Hepatocyte (in vitro differentiated cells): ENCODE measurements around the gene TMPRSS5.

Experiments used
- CTCF ChIP-seq: fragments of 200-600 bp; sonication (generic); IDR thresholded peaks from 2 replicates; pipeline ENCODE4 v1.5.1; 2016; ENCODE audit warnings: antibody characterized with exemption, mild to moderate bottlenecking; ENCODE audit not compliant: poor library complexity
- EZH2 ChIP-seq: fragments of 200-600 bp; sonication (generic); IDR thresholded peaks from 2 replicates; pipeline ENCODE4 v1.6.1; 2016; ENCODE audit warnings: antibody characterized with exemption, mild to moderate bottlenecking, borderline replicate concordance
- EZH2phosphoT487 ChIP-seq: fragments of 200-600 bp; sonication (generic); IDR thresholded peaks from one replicate; pipeline ENCODE4 v1.6.1; 2018; ENCODE audit warnings: antibody characterized with exemption, mild to moderate bottlenecking, low read depth, moderate library complexity; ENCODE audit not compliant: unreplicated experiment, severe bottlenecking

GRCh38 chr11:113752932-113753331, 46.8 kb upstream of the TMPRSS5 start:
- no peak for TF ChIP-seq CTCF
- no peak for TF ChIP-seq EZH2
- no peak for TF ChIP-seq EZH2phosphoT487
